BJ (cell line): ENCODE results near the gene SH3BP2. TPM values are rescaled to one million over a fixed set of nuclear protein-coding genes. Genes with fewer than 3 reads are reported as not detected.

Experiments
- CTCF ChIA-PET: fragments of 350-600 bp; formaldehyde crosslinking; extraction: SDS; loops from one replicate; lab custom pipeline; 2021; ENCODE audit warnings: antibody characterized with exemption, inconsistent platforms; lab: Yijun Ruan, JAX
- POLR2A ChIA-PET: fragments of 300-600 bp; sonication (Branson Sonifier 250); formaldehyde crosslinking; extraction: SDS; loops from one replicate; lab custom pipeline; 2021; ENCODE audit warnings: antibody characterized with exemption; lab: Charles Lee
- DNase-seq: peaks from one replicate; pipeline ENCODE4 v3.0.0-alpha.2; 2011; ENCODE audit warnings: low read depth
- H3K27me3 ChIP-seq: 2 replicates; pipeline ENCODE4 v1.6.0; 2011; ENCODE audit warnings: low read length; ENCODE audit not compliant: control insufficient read depth, insufficient read depth
- H3K36me3 ChIP-seq: 2 replicates; pipeline ENCODE4 v1.5.1; 2011; ENCODE audit warnings: low read length; ENCODE audit not compliant: control insufficient read depth, insufficient read depth
- H3K4me3 ChIP-seq: 2 replicates; pipeline ENCODE4 v1.5.1; 2011; ENCODE audit warnings: low read depth, mild to moderate bottlenecking, control low read depth, low read length
- CTCF ChIP-seq: IDR thresholded peaks from 2 replicates; pipeline ENCODE4 v1.5.1; 2011; ENCODE audit warnings: low read depth, mild to moderate bottlenecking, control low read depth, inconsistent platforms, low read length, moderate library complexity; ENCODE audit not compliant: insufficient read depth
- polyA plus RNA-seq: library from polyadenylated mRNA; depleted of rRNA; stranded (reverse); fragments of >200 nt; gene quantifications from 2 replicates; pipeline ENCODE4 v1.2.3, GENCODE V29; 2011

The SH3BP2 gene
- polyA plus RNA-seq, 1 experiment, result 42.2 TPM

DNA sequence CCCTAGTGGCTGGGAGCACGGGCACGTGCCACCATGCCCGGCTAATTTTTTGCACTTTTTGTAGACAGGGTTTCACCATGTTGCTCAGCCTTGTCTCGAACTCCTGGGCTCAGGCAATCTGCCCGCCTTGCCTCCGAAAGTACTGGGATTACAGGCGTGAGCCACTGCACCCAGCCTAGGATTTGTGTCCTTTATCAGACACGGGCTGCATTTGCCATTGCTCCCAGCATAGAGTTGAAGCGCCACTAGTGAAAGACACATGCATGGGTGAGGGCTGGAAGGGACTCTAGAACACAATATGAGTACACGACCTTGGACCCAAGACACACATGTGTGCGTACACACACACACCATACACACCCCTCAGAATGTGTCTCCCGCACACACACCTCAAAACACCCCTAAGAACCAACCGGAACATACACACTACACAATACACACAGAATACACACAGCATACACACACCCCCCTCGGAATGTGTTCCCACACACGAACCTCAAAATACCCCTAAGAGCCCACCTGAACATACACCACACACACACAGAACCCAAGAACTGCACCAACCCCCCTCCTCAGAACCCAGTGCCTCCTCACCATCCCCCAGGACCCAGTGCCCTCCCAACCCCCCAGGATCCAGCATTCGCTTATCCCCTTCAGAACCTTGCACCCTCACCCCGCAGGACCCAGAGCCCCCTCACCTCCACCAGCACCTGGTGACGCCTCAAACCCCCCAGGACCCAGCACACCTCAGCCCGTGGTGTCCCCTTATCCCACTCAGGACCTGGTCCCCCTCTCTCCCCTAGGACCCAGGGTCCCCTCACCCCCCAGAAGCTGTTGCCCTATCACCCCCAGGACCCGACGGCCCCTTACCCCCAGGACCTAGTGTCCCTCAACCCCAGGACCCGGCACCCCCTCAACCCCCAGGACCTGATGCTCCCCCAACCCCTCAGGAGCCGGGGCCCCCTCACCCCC, 37.8 kb upstream of the SH3BP2 start:
- DNase-seq, result no peak
- 0 out of 2 replicates have a peak, but pooled peaks cover 2% of the 10 kb centered on the region for H3K36me3 ChIP-seq
- ChIA-PET CTCF (interaction anchor here (0.7 to 1.6 kb wide), 4 partner anchors 10 to 539 kb away, joined by 3 to 5 read pairs (median 4); no protein-coding TSS in a partner anchor), POLR2A (no interaction called here)
- TF ChIP-seq CTCF, result no peak
- peak overlapping the region; percentile 98 for H3K4me3 ChIP-seq
- no peaks in the 10 kb centered on the region for H3K27me3 ChIP-seq

GRCh38 chr4:2755821-2756690, 36.8 kb upstream of the SH3BP2 start, which contains the start of gene TNIP2:
Gene TNIP2 (minus strand): TSS chr4:2756336. CDS start chr4:2756289, 47 bp downstream.
- DNase-seq, result no peak
- CTCF ChIA-PET, result interaction anchor here (0.7 to 1.6 kb wide), 6 partner anchors 9 to 540 kb away, joined by 3 to 5 read pairs (median 3); no protein-coding TSS in a partner anchor
- Histone ChIP-seq H3K27me3 (no peaks in the 10 kb centered on the region), H3K4me3 (peak within 1 kb of the TSS; percentile 98), H3K36me3 (0 out of 2 replicates have a peak, but pooled peaks cover 2% of the 10 kb centered on the region)
- POLR2A ChIA-PET, result interaction anchor here (0.6 kb wide), 1 partner anchor 10 kb away, joined by 7 read pairs; no protein-coding TSS in a partner anchor
- TF ChIP-seq CTCF, result peak; percentile 18

DNA sequence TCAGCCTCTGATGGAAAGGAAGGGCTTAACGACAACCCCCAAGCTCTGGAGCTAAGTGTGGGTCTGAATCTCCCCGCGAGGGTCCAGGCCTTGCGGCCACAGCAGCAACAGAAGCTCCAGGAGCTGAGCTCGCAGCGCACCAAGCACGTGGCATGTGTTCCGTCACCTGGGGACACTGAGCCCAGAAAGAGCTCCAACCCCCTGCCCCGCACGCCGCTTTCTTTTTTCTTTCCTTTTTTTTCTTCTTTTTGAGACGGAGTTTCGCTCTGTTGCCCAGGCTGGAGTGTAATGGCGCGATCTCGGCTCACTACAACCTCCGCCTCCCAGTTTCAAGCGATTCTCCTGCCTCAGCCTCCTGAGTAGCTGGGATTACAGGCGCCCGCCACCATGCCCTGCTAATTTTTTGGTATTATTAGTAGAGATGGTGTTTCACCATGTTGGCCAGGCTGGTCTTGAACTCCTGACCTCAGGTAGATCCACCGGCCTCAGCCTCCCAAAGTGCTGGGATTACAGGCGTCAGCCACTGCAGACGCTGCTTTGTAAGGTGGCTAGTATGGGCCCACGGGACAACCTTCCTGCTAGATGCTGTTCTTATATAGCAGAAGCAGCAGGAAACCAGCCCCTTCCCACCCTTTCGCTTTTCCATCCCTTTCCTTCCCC, 36.1 kb upstream of the SH3BP2 start:
- no peaks in the 10 kb centered on the region for H3K27me3 ChIP-seq
- H3K4me3 ChIP-seq, result peak overlapping the region; percentile 1; the same call in 1 of the 2 replicates
- ChIA-PET POLR2A (interaction anchor here (0.6 kb wide), 1 partner anchor 11 kb away, joined by 7 read pairs; no protein-coding TSS in a partner anchor), CTCF (interaction anchor here (1.0 to 1.6 kb wide), 3 partner anchors 8 to 219 kb away, joined by 3 to 5 read pairs (median 3); no protein-coding TSS in a partner anchor)
- DNase-seq, result no peak
- H3K36me3 ChIP-seq, result 0 out of 2 replicates have a peak, but pooled peaks cover 2% of the 10 kb centered on the region
- no peak for TF ChIP-seq CTCF

GRCh38 chr4:2757426-2757825, 35.5 kb upstream of the SH3BP2 start:
- no peak for TF ChIP-seq CTCF
- DNase-seq, result no peak
- POLR2A ChIA-PET, result no interaction called here

More at GRCh38 chr4:2757426-2757825, 35.5 kb upstream of the SH3BP2 start:
- Histone ChIP-seq H3K27me3 (no peaks in the 10 kb centered on the region), H3K4me3 (no peak overlapping the region), H3K36me3 (0 out of 2 replicates have a peak, but pooled peaks cover 2% of the 10 kb centered on the region)
- CTCF ChIA-PET, result interaction anchor here (1.0 kb wide), 1 partner anchor 220 kb away, joined by 3 read pairs; no protein-coding TSS in a partner anchor
